WTC11 (cell line): ENCODE measurements around the gene UGT1A8. TPM values are rescaled to one million over a fixed set of nuclear protein-coding genes. Genes with fewer than 3 reads are reported as not detected.

Experiments
- ATAC-seq: fragments of 200-7000 bp; cut with Tn5 transposase; 2 replicates; pipeline ENCODE4 v1.10.0; 2021; ENCODE audit warnings: mild to moderate bottlenecking, moderate library complexity
- CTCF ChIA-PET: fragments of 300-600 bp; sonication (Branson Sonifier 250); formaldehyde crosslinking; loops from one replicate; lab custom pipeline; 2021; ENCODE audit warnings: antibody characterized with exemption; lab: Charles Lee
- POLR2A ChIA-PET: fragments of 350-600 bp; sonication (Branson Sonifier 250); formaldehyde crosslinking; loops from one replicate; lab custom pipeline; 2021; ENCODE audit warnings: antibody characterized with exemption; lab: Charles Lee
- DNase-seq: peaks from one replicate; pipeline ENCODE4 v3.0.0; 2021; ENCODE audit warnings: low spot score
- H3K27ac Mint-ChIP-seq: 2 replicates; pipeline ENCODE4 v1.8.0; 2021; ENCODE audit warnings: mixed read lengths
- H3K27me3 Mint-ChIP-seq: 2 replicates; pipeline ENCODE4 v1.8.0; 2021; ENCODE audit warnings: low read depth, mild to moderate bottlenecking, moderate library complexity, mixed read lengths
- H3K36me3 Mint-ChIP-seq: 2 replicates; pipeline ENCODE4 v1.8.0; 2021; ENCODE audit warnings: mixed read lengths
- H3K4me1 Mint-ChIP-seq: 2 replicates; pipeline ENCODE4 v1.8.0; 2022; ENCODE audit warnings: mixed read lengths
- H3K4me3 Mint-ChIP-seq: 2 replicates; pipeline ENCODE4 v1.8.0; 2021; ENCODE audit warnings: mild to moderate bottlenecking, moderate library complexity, mixed read lengths
- H3K9me3 Mint-ChIP-seq: 2 replicates; pipeline ENCODE4 v1.8.0; 2021; ENCODE audit warnings: mixed read lengths
- AR ChIP-seq: fragments of 250-450 bp; sonication (Bioruptor Pico); IDR thresholded peaks from 2 replicates; pipeline ENCODE4 v1.9.0; 2021; ENCODE audit warnings: mild to moderate bottlenecking
- ATF2 ChIP-seq: sonication (generic); formaldehyde crosslinking; IDR thresholded peaks from 2 replicates; pipeline ENCODE4 v1.8.1; 2022; ENCODE audit warnings: low read depth, missing genetic modification reagents, borderline replicate concordance
- ATF6 ChIP-seq: sonication (generic); formaldehyde crosslinking; IDR thresholded peaks from 2 replicates; pipeline ENCODE4 v1.8.1; 2023; ENCODE audit warnings: mild to moderate bottlenecking, missing genetic modification reagents
- E2F5 ChIP-seq: sonication (generic); formaldehyde crosslinking; IDR thresholded peaks from 2 replicates; pipeline ENCODE4 v1.8.1; 2022; ENCODE audit warnings: mild to moderate bottlenecking, moderate library complexity, missing genetic modification reagents
- FOXP1 ChIP-seq: sonication (generic); formaldehyde crosslinking; IDR thresholded peaks from 2 replicates; pipeline ENCODE4 v1.8.0; 2022; ENCODE audit warnings: missing genetic modification reagents, mild to moderate bottlenecking, moderate library complexity, borderline replicate concordance
- GABPB1 ChIP-seq: sonication (generic); formaldehyde crosslinking; IDR thresholded peaks from 2 replicates; pipeline ENCODE4 v1.8.1; 2023; ENCODE audit warnings: mild to moderate bottlenecking, missing genetic modification reagents
- HMGXB4 ChIP-seq: sonication (generic); formaldehyde crosslinking; IDR thresholded peaks from 2 replicates; pipeline ENCODE4 v1.8.1; 2023; ENCODE audit warnings: mild to moderate bottlenecking, moderate library complexity, missing genetic modification reagents
- MAX ChIP-seq: sonication (generic); formaldehyde crosslinking; IDR thresholded peaks from 2 replicates; pipeline ENCODE4 v1.8.0; 2022; ENCODE audit warnings: mild to moderate bottlenecking, missing genetic modification reagents
- MXD4 ChIP-seq: fragments of 250-450 bp; sonication (Bioruptor Pico); IDR thresholded peaks from 2 replicates; pipeline ENCODE4 v1.8.0; 2021; ENCODE audit warnings: mild to moderate bottlenecking, moderate library complexity, borderline replicate concordance
- RELA ChIP-seq: sonication (generic); formaldehyde crosslinking; IDR thresholded peaks from 2 replicates; pipeline ENCODE4 v1.8.1; 2022; ENCODE audit warnings: missing genetic modification reagents, mild to moderate bottlenecking, borderline replicate concordance
- RORB ChIP-seq: fragments of 250-450 bp; sonication (Bioruptor Pico); IDR thresholded peaks from 2 replicates; pipeline ENCODE4 v1.9.0; 2021; ENCODE audit warnings: mild to moderate bottlenecking
- TP53 ChIP-seq: sonication (generic); formaldehyde crosslinking; IDR thresholded peaks from 2 replicates; pipeline ENCODE4 v1.8.1; 2023; ENCODE audit warnings: mild to moderate bottlenecking, missing genetic modification reagents
- USF1 ChIP-seq: sonication (generic); formaldehyde crosslinking; IDR thresholded peaks from 2 replicates; pipeline ENCODE4 v1.8.0; 2022; ENCODE audit warnings: mild to moderate bottlenecking, missing genetic modification reagents
- ZBTB43 ChIP-seq: sonication (generic); formaldehyde crosslinking; IDR thresholded peaks from 2 replicates; pipeline ENCODE4 v1.8.1; 2023; ENCODE audit warnings: mild to moderate bottlenecking, missing genetic modification reagents
- ZNF396 ChIP-seq: fragments of 250-450 bp; sonication (Bioruptor Pico); IDR thresholded peaks from 2 replicates; pipeline ENCODE4 v1.8.0; 2021; ENCODE audit warnings: mild to moderate bottlenecking, moderate library complexity, borderline replicate concordance
- total RNA-seq: library from RNA; stranded (reverse); gene quantifications from 3 replicates; pipeline ENCODE4 v1.2.3, GENCODE V29; 2021

Gene UGT1A8
- total RNA-seq, 1 experiment from 2014 or later, result 0.13 TPM

GRCh38 chr2:233800208-233800607 lies 182.8 kb downstream of the UGT1A8 start:
- H3K27me3 Mint-ChIP-seq, result no peaks in the 10 kb centered on the region; the same call in 1 of the 2 replicates
- DNase-seq, result no peak
- ChIA-PET POLR2A (no interaction called here), CTCF (no interaction called here)
- H3K4me1 Mint-ChIP-seq, result no peaks in the 10 kb centered on the region
- no peak overlapping the region for H3K27ac Mint-ChIP-seq
- H3K9me3 Mint-ChIP-seq, result peaks cover 13% of the 10 kb centered on the region
- H3K4me3 Mint-ChIP-seq, result no peak overlapping the region
- TF ChIP-seq MAX (CRISPR knock-in tag) (no peak), RELA (no peak), USF1 (CRISPR knock-in tag) (no peak), RORB (CRISPR knock-in tag) (no peak), MXD4 (CRISPR knock-in tag) (no peak), AR (CRISPR knock-in tag) (no peak), ZBTB43 (CRISPR knock-in tag) (no peak), TP53 (no peak), FOXP1 (no peak), ZNF396 (CRISPR knock-in tag) (no peak), ATF6 (CRISPR knock-in tag) (no peak), E2F5 (CRISPR knock-in tag) (no peak), GABPB1 (CRISPR knock-in tag) (no peak), ATF2 (CRISPR knock-in tag) (no peak), HMGXB4 (CRISPR knock-in tag) (no peak)
- ATAC-seq, result no peak
- H3K36me3 Mint-ChIP-seq, result no peaks in the 10 kb centered on the region
